GM19452 (cell line): ENCODE data around the gene NCOR2.

Experiments used
- ATAC-seq: cut with Tn5 transposase; IDR thresholded peaks from one replicate; pipeline ENCODE4 v1.9.1; 2021; ENCODE audit not compliant: unreplicated experiment

The NCOR2 gene

GRCh38 chr12:124577374-124577773 lies 10.0 kb upstream of the NCOR2 start:
- no peak for ATAC-seq

GRCh38 chr12:124576061-124576650 lies 8.7 kb upstream of the NCOR2 start:
- ATAC-seq: no peak

- no peak for ATAC-seq
Measured at GRCh38 chr12:124573839-124574786, 6.7 kb upstream of the NCOR2 start.

GRCh38 chr12:124571556-124571955 lies 4.1 kb upstream of the NCOR2 start:
- no peak for ATAC-seq

GRCh38 chr12:124570810-124571209 lies 3.4 kb upstream of the NCOR2 start:
- no peak for ATAC-seq

- ATAC-seq: no peak
Measured at GRCh38 chr12:124569375-124570148, 2.1 kb upstream of the NCOR2 start.

GRCh38 chr12:124568431-124569374 lies 1.3 kb upstream of the NCOR2 start:
- no peak for ATAC-seq

- ATAC-seq: peak; percentile 51
Measured at GRCh38 chr12:124567673-124568373, 411 bp upstream of the NCOR2 start.

GRCh38 chr12:124566161-124566996 lies 1.0 kb downstream of the NCOR2 start:
- peak; percentile 42 for ATAC-seq

GRCh38 chr12:124565656-124566160 lies 1.7 kb downstream of the NCOR2 start:
- ATAC-seq: no peak

GRCh38 chr12:124564971-124565491 lies 2.4 kb downstream of the NCOR2 start:
- ATAC-seq: no peak

- ATAC-seq: no peak
Measured at GRCh38 chr12:124564232-124564958, 3.0 kb downstream of the NCOR2 start.

GRCh38 chr12:124563809-124564208 lies 3.6 kb downstream of the NCOR2 start:
- no peak for ATAC-seq

- no peak for ATAC-seq
Measured at GRCh38 chr12:124563401-124563800, 4.0 kb downstream of the NCOR2 start.

GRCh38 chr12:124562796-124563181 lies 4.6 kb downstream of the NCOR2 start:
- ATAC-seq: no peak

GRCh38 chr12:124562018-124562795 lies 5.2 kb downstream of the NCOR2 start:
- no peak for ATAC-seq

GRCh38 chr12:124561231-124561630 lies 6.2 kb downstream of the NCOR2 start:
- no peak for ATAC-seq
